Measurements from ENCODE around the gene SNRPF. TPM values are rescaled to one million over a fixed set of nuclear protein-coding genes. Genes with fewer than 3 reads are reported as not detected.
A peak's percentile ranks its signal among the peaks of the same experiment; 100 is the strongest.

The SNRPF gene
- polyA plus RNA-seq, 2 of the 4 experiments (the other 2 are of a cell fraction), result 66.3 to 204 TPM

- TF ChIP-seq MAX (IDR thresholded peaks at IDR 0.05) (no peak), EHMT2 (IDR thresholded peaks at IDR 0.05; ENCODE audit: low read depth) (no peak)
Observed at GRCh38 chr12:95852133-95852532, 6.6 kb upstream of the SNRPF start (continued).

GRCh38 chr12:95857156-95857555 lies 1.6 kb upstream of the SNRPF start:
- Histone ChIP-seq H3K9me3 (peaks cover 7% of the 10 kb centered on the region), H3K4me2 (no peak overlapping the region), H3K4me1 (peaks cover 14% of the 10 kb centered on the region; the same call in 1 of the 3 replicates), H3K27ac (no peak overlapping the region), H3K4me3 (no peak overlapping the region)
- 87% methylated on average over 7 of the region's 7 CpGs for WGBS (ENCODE audit: missing lambda C conversion rate)
- no peak for ATAC-seq
- ChIA-PET POLR2A (no interaction called here), CTCF (interaction anchor here (0.9 to 1.2 kb wide), 2 partner anchors 275 to 279 kb away, joined by 3 to 4 read pairs; no protein-coding TSS in a partner anchor)
- no peak for FAIRE-seq
- peak in 1 of 2 experiments; percentile 20 for DNase-seq (ENCODE audit: low read depth in 1 of 2, low spot score in 1 of 2)
- TF ChIP-seq HOXB5 (CRISPR knock-in tag; IDR thresholded peaks at IDR 0.05) (no peak), POLR2A (IDR thresholded peaks at IDR 0.05; ENCODE audit: low read length) (no peak), HEYL (CRISPR knock-in tag; IDR thresholded peaks at IDR 0.05) (no peak), JUN (IDR thresholded peaks at IDR 0.05) (no peak), PBX3 (IDR thresholded peaks at IDR 0.05) (no peak), E2F6 (IDR thresholded peaks at IDR 0.05; ENCODE audit: borderline replicate concordance, low read depth) (no peak), FOSB (CRISPR knock-in tag; IDR thresholded peaks at IDR 0.05) (no peak), CHD2 (IDR thresholded peaks at IDR 0.05; ENCODE audit: low read length, partially characterized antibody) (no peak), MAZ (IDR thresholded peaks at IDR 0.05; ENCODE audit: borderline replicate concordance, low read depth, low read length) (no peak), CBX8 (IDR thresholded peaks at IDR 0.05) (no peak), SMC3 (IDR thresholded peaks at IDR 0.05) (no peak), KDM5A (IDR thresholded peaks at IDR 0.05) (no peak), HOXB13 (CRISPR knock-in tag; IDR thresholded peaks at IDR 0.05; ENCODE audit: low read depth) (no peak), ZFP36 (IDR thresholded peaks at IDR 0.05; ENCODE audit: borderline replicate concordance, partially characterized antibody) (no peak)

- Histone ChIP-seq H3K4me3 (no peak overlapping the region), H3K4me2 (peak overlapping the region; percentile 90), H3K4me1 (peaks cover 14% of the 10 kb centered on the region; the same call in 1 of the 3 replicates), H3K27ac (no peak overlapping the region; a peak in 2 of 6 replicates), H3K9me3 (peaks cover 12% of the 10 kb centered on the region)
- ChIA-PET POLR2A (no interaction called here), CTCF (no interaction called here)
- ATAC-seq (no peak), DNase-seq (ENCODE audit: low read depth in 1 of 2, low spot score in 1 of 2) (no peak), FAIRE-seq (no peak)
- TF ChIP-seq MAFK (IDR thresholded peaks at IDR 0.05; ENCODE audit: partially characterized antibody), result no peak
- 0 out of 5 replicates have a peak, but pooled peaks of 1 of the 2 experiments have one; percentile 2 for TF ChIP-seq EP300 (IDR thresholded peaks at IDR 0.05)
- TF ChIP-seq NFE2L2 (conservative IDR thresholded peaks at IDR 0.05; ENCODE audit: low read length), result no peak
- WGBS (ENCODE audit: missing lambda C conversion rate), result 88% methylated on average over 18 of the region's 18 CpGs
Observed at GRCh38 chr12:95857799-95858198, 953 bp upstream of the SNRPF start.

- FAIRE-seq (no peak), DNase-seq (ENCODE audit: low read depth in 1 of 2, low spot score in 1 of 2) (peak; percentile 38 to 50), ATAC-seq (peak; percentile 44 to 59; a peak in 5 of 6 replicates)
- Histone ChIP-seq H3K4me3 (peak overlapping the region; percentile 67), H3K4me2 (peak overlapping the region; percentile 90), H3K4me1 (peaks cover 14% of the 10 kb centered on the region; the same call in 1 of the 3 replicates), H3K27ac (peak overlapping the region; percentile 86 to 91), H3K9me3 (peaks cover 12% of the 10 kb centered on the region)
- ChIA-PET POLR2A (interaction anchor here (1.6 kb wide), 1 partner anchor 83 kb away, joined by 11 read pairs; the partner anchor contains the start of genes AMDHD1 and CCDC38), CTCF (interaction anchor here (1.1 to 1.9 kb wide), 2 partner anchors 10 to 277 kb away, joined by 4 to 6 read pairs; no protein-coding TSS in a partner anchor)
- TF ChIP-seq JUN (IDR thresholded peaks at IDR 0.05) (no peak), TFCP2L1 (CRISPR knock-in tag; IDR thresholded peaks at IDR 0.05) (0 out of 2 replicates have a peak, but pooled peaks have one; percentile 6)
- WGBS (ENCODE audit: missing lambda C conversion rate), result 13% methylated on average over 13 of the region's 13 CpGs
Observed at GRCh38 chr12:95859344-95859816, 628 bp downstream of the SNRPF start.

Data from A549 (cell line).